K562 (cell line): Measurements from ENCODE around the gene OGDH. TPM values are rescaled to one million over a fixed set of nuclear protein-coding genes. Genes with fewer than 3 reads are reported as not detected.
A peak's percentile ranks its signal among the peaks of the same experiment; 100 is the strongest.

ENCODE experiments used
- ATAC-seq: fragments of 200-7000 bp; cut with Tn5 transposase; 3 replicates; pipeline ENCODE4 v1.9.1; 2020; ENCODE audit warnings: moderate library complexity
- BruUV-seq: library from RNA; stranded (reverse); fragments of 400-500 nt; replicated peaks from 2 replicates; lab custom pipeline; 2021; lab: Mats Ljungman, UMichigan
- CTCF ChIA-PET: fragments of 300-600 bp; formaldehyde crosslinking; extraction: SDS; loops from one replicate; lab custom pipeline; 2021; ENCODE audit warnings: low intra/inter-chr PET ratio; lab: Yijun Ruan, JAX
- POLR2A ChIA-PET: fragments of 300-600, 350-650 bp; sonication (Branson Sonifier 250); formaldehyde crosslinking; extraction: SDS; loops from one replicate; lab custom pipeline; 2021; ENCODE audit warnings: antibody characterized with exemption, inconsistent platforms; lab: Yijun Ruan, JAX
- DNase-seq, 4 experiments: peaks; one replicate each; pipeline versions ENCODE4 v3.0.0 to v3.0.0-alpha.2; 2011 to 2018; ENCODE audit warnings: low spot score in 3 of 4, mixed read lengths in 3 of 4; ENCODE audit errors: extremely low read depth in 1 of 4
- FAIRE-seq: peaks from 2 replicates; lab custom pipeline; 2011; peaks lifted over from hg19 to GRCh38; lab: Jason Lieb, UNC
- H2AFZ ChIP-seq: 2 replicates; pipeline ENCODE4 v1.6.0; 2011; ENCODE audit warnings: low read depth, low read length, control low read depth, inconsistent platforms
- H3K27ac ChIP-seq: fragments of 200-600 bp; 3 replicates; pipeline ENCODE4 v1.8.0; 2011; ENCODE audit warnings: low read depth, mild to moderate bottlenecking, control low read depth, inconsistent platforms, low read length, moderate library complexity, mixed read lengths; ENCODE audit errors: extremely low read depth
- H3K27me3 ChIP-seq, 2 experiments: fragments of 300-600 bp in 1 of 2; 2 replicates in 1 of 2; 3 replicates in 1 of 2; pipeline versions ENCODE4 v1.6.0 to v1.8.0; 2011; ENCODE audit warnings: inconsistent platforms in 2 of 2, low read length in 2 of 2, mild to moderate bottlenecking in 1 of 2, mixed read lengths in 1 of 2, moderate library complexity in 1 of 2; ENCODE audit not compliant: control insufficient read depth in 2 of 2, insufficient read depth in 2 of 2
- H3K36me3 ChIP-seq: fragments of 300-600 bp; 3 replicates; pipeline ENCODE4 v1.8.0; 2011; ENCODE audit warnings: mild to moderate bottlenecking, low read length, inconsistent platforms; ENCODE audit not compliant: control insufficient read depth, insufficient read depth
- H3K4me1 ChIP-seq, 2 experiments: fragments of 200-600 bp in 1 of 2; replicated peaks in 1 of 2; 2 replicates in 1 of 2; 3 replicates in 1 of 2; pipeline versions ENCODE4 v1.5.1 to v1.8.0; 2011; ENCODE audit warnings: inconsistent platforms in 2 of 2, low read length in 2 of 2, mild to moderate bottlenecking in 1 of 2, mixed read lengths in 1 of 2, moderate library complexity in 1 of 2; ENCODE audit not compliant: control insufficient read depth in 2 of 2, insufficient read depth in 2 of 2
- H3K4me2 ChIP-seq: 2 replicates; pipeline ENCODE4 v1.6.1; 2011; ENCODE audit warnings: low read length, control low read depth, inconsistent platforms, mixed read lengths; ENCODE audit not compliant: insufficient read depth
- H3K4me3 ChIP-seq: fragments of 200-600 bp; sonication (generic), shearing (Covaris generic); 2 replicates; pipeline ENCODE4 v1.5.1; 2016; ENCODE audit warnings: control low read depth, inconsistent platforms
- H3K79me2 ChIP-seq: fragments of 200-600 bp; 3 replicates; pipeline ENCODE4 v1.8.0; 2011; ENCODE audit warnings: low read length, inconsistent platforms; ENCODE audit not compliant: control insufficient read depth, insufficient read depth
- H3K9ac ChIP-seq, 2 experiments: 2 replicates each; pipeline versions ENCODE4 v1.6.0 to v1.6.1; 2011; ENCODE audit warnings: low read depth in 2 of 2, low read length in 2 of 2, control low read depth in 1 of 2, inconsistent platforms in 1 of 2, mild to moderate bottlenecking in 1 of 2, mixed read lengths in 1 of 2; ENCODE audit not compliant: insufficient read depth in 1 of 2
- H3K9me1 ChIP-seq: one replicate; pipeline ENCODE4 v1.6.0; 2011; ENCODE audit warnings: inconsistent platforms, mild to moderate bottlenecking, low read length, moderate library complexity; ENCODE audit not compliant: control insufficient read depth, insufficient read depth
- H3K9me3 ChIP-seq: replicated peaks from 2 replicates; pipeline ENCODE4 v1.5.1; 2011; ENCODE audit warnings: low read depth, low read length, inconsistent platforms; ENCODE audit not compliant: control insufficient read depth, insufficient read depth
- H4K20me1 ChIP-seq: replicated peaks from 2 replicates; pipeline ENCODE4 v1.6.1; 2011; ENCODE audit warnings: low read length, inconsistent platforms, mixed read lengths; ENCODE audit not compliant: control insufficient read depth, insufficient read depth
- ATF3 ChIP-seq, 2 experiments: fragments of 450-650 bp in 1 of 2; sonication (generic) in 1 of 2; formaldehyde crosslinking in 1 of 2; IDR thresholded peaks in 1 of 2; conservative IDR thresholded peaks in 1 of 2; 2 replicates each; pipeline versions ENCODE4 v1.6.1 to v1.8.1; 2016 to 2023; ENCODE audit warnings: mild to moderate bottlenecking in 2 of 2, moderate library complexity in 2 of 2, inconsistent platforms in 1 of 2, missing genetic modification reagents in 1 of 2
- ATF7 ChIP-seq: fragments of 450-650 bp; IDR thresholded peaks from 2 replicates; pipeline ENCODE4 v1.7.1; 2014; ENCODE audit warnings: mild to moderate bottlenecking, moderate library complexity
- CBFA2T3 ChIP-seq: fragments of 450-650 bp; IDR thresholded peaks from 2 replicates; pipeline ENCODE4 v1.6.1; 2017
- CHD2 ChIP-seq: IDR thresholded peaks from 2 replicates; pipeline ENCODE4 v1.6.1; 2011; ENCODE audit warnings: low read depth, low read length
- CTCF ChIP-seq, 3 experiments: IDR thresholded peaks in 2 of 3; conservative IDR thresholded peaks in 1 of 3; 2 replicates each; pipeline ENCODE4 v1.5.1; 2011 to 2012; ENCODE audit warnings: low read length in 3 of 3, mild to moderate bottlenecking in 3 of 3, control low read depth in 2 of 3, improper control_type of control experiment in 1 of 3, inconsistent platforms in 1 of 3, low read depth in 1 of 3, mixed read lengths in 1 of 3, moderate library complexity in 1 of 3; ENCODE audit not compliant: insufficient read depth in 2 of 3
- CXXC5 ChIP-seq: fragments of 250-450 bp; sonication (Bioruptor Pico); IDR thresholded peaks from 2 replicates; pipeline ENCODE4 v1.8.0; 2022; ENCODE audit warnings: inconsistent platforms, mild to moderate bottlenecking, moderate library complexity
- FOXJ2 ChIP-seq: fragments of 200-800 bp; sonication (Bioruptor generic); IDR thresholded peaks from 2 replicates; pipeline ENCODE4 v1.6.1; 2016; ENCODE audit warnings: missing genetic modification characterization, missing compliant biosample characterization
- FOXM1 ChIP-seq, 2 experiments: fragments of 450-650 bp in 1 of 2; sonication (generic) in 1 of 2; formaldehyde crosslinking in 1 of 2; IDR thresholded peaks; 2 replicates each; pipeline versions ENCODE4 v1.6.1 to v1.9.0; 2017 to 2022; ENCODE audit warnings: low read depth in 2 of 2, mild to moderate bottlenecking in 2 of 2, missing genetic modification reagents in 1 of 2, moderate library complexity in 1 of 2
- GATAD2A ChIP-seq: fragments of 450-650 bp; IDR thresholded peaks from 2 replicates; pipeline ENCODE4 v1.6.1; 2017
- MTA3 ChIP-seq: fragments of 450-650 bp; formaldehyde crosslinking; IDR thresholded peaks from 2 replicates; pipeline ENCODE4 v1.6.1; 2017; ENCODE audit warnings: mild to moderate bottlenecking, borderline replicate concordance
- MYNN ChIP-seq, 2 experiments: sonication (generic); formaldehyde crosslinking in 1 of 2; IDR thresholded peaks; 2 replicates each; pipeline versions ENCODE4 v1.5.0 to v1.6.1; 2016 to 2020; ENCODE audit warnings: antibody characterized with exemption in 1 of 2, missing genetic modification reagents in 1 of 2
- RBFOX2 ChIP-seq: fragments of 200-400 bp; formaldehyde crosslinking; IDR thresholded peaks from 2 replicates; pipeline ENCODE4 v1.6.1; 2017; ENCODE audit warnings: low read depth, mild to moderate bottlenecking, low read length, moderate library complexity
- SMC3 ChIP-seq: conservative IDR thresholded peaks from 2 replicates; pipeline ENCODE4 v1.6.1; 2011; ENCODE audit warnings: low read depth, low read length, improper control_type of control experiment; ENCODE audit not compliant: insufficient read depth
- SPI1 ChIP-seq: IDR thresholded peaks from 2 replicates; pipeline ENCODE4 v1.6.1; 2011; ENCODE audit warnings: low read depth, low read length, control low read depth, borderline replicate concordance
- ZNF561 ChIP-seq: fragments of 450-650 bp; formaldehyde crosslinking; conservative IDR thresholded peaks from 2 replicates; pipeline ENCODE4 v1.4.0; 2020; ENCODE audit warnings: mild to moderate bottlenecking, moderate library complexity
- ZNF639 ChIP-seq, 2 experiments: fragments of 200-800 bp in 1 of 2; sonication (Bioruptor generic) in 1 of 2; sonication (generic) in 1 of 2; formaldehyde crosslinking in 1 of 2; IDR thresholded peaks in 1 of 2; conservative IDR thresholded peaks in 1 of 2; 2 replicates each; pipeline versions ENCODE4 v1.5.0 to v1.6.1; 2016 to 2020; ENCODE audit warnings: missing compliant biosample characterization in 1 of 2, missing genetic modification characterization in 1 of 2, missing genetic modification reagents in 1 of 2
- WGBS: fragments of 100-300 bp; shearing (Covaris generic); methylation state at CpG from one replicate; pipeline ENCODE4 v1.1.6; 2016; ENCODE audit warnings: low coverage, mixed read lengths; ENCODE audit not compliant: insufficient coverage; ENCODE audit errors: missing lambda C conversion rate; 5-methylcytosine and 5-hydroxymethylcytosine counted together
- in situ Hi-C: fragments of 300-500 bp; cut with MboI; formaldehyde crosslinking; loops from 4 replicates; pipeline ENCODE4 v1.15.0; 2018; ENCODE audit warnings: inconsistent platforms, mixed read lengths
- intact Hi-C: fragments of 100-400 bp; cut with micrococcal nuclease; formaldehyde crosslinking; loops from 2 replicates; pipeline ENCODE4 v1.14.2; 2022
- polyA plus RNA-seq, 8 experiments: library from polyadenylated mRNA; depleted of rRNA in 4 of 8; stranded (reverse) in 5 of 8; unstranded in 3 of 8; fragments of >200 nt; fragmentation: Nextera tagmentation in 2 of 8; fragmentation: Illumina TruSeq in 1 of 8; extraction: Ambion mirVana in 2 of 8; extraction: Trizol in 1 of 8; gene quantifications; 2 replicates each; pipeline versions ENCODE4 v1.2.1 to v1.2.3, GENCODE V29; 2011 to 2014; ENCODE audit warnings: inconsistent platforms in 1 of 8, missing spikeins in 1 of 8
- total RNA-seq, 7 experiments: library from RNA; depleted of rRNA in 6 of 7; stranded (reverse); fragments of >200 nt in 6 of 7; fragmentation: Illumina TruSeq in 2 of 7; extraction: Trizol in 2 of 7; gene quantifications; 2 replicates each; pipeline versions ENCODE4 v1.2.1 to v1.2.3, GENCODE V29; 2011 to 2021; ENCODE audit warnings: low replicate concordance in 1 of 7

OGDH gene
- total and polyA plus RNA-seq, 9 of the 15 experiments (the other 6 are each of a cell fraction or from before 2014, with no cell fraction given), result 3.1 to 80.3 (median 23.5) TPM

- Histone ChIP-seq H3K27me3 (no peaks in the 10 kb centered on the region), H3K4me2 (peak overlapping the region; percentile 55), H3K9ac (peak overlapping the region; percentile 51 to 78), H3K9me3 (no peaks in the 10 kb centered on the region), H3K4me3 (no peak overlapping the region), H3K36me3 (peaks cover 68% of the 10 kb centered on the region), H3K27ac (peak overlapping the region; percentile 86), H3K9me1 (peaks cover 10% of the 10 kb centered on the region), H4K20me1 (peaks cover 21% of the 10 kb centered on the region), H3K4me1 (peaks cover 51 to 54% of the 10 kb centered on the region in 2 experiments; a peak in 4 of 5 replicates), H2AFZ (no peak overlapping the region), H3K79me2 (peaks cover 23% of the 10 kb centered on the region)
- BruUV-seq, result no TSS peak
- POLR2A ChIA-PET, result interaction anchor here (0.7 to 3.8 kb wide), 14 partner anchors 9 to 534 kb away, joined by 3 to 38 read pairs (median 4); partner anchors contain the start of genes DDX56, NUDCD3 and TMED4
- FAIRE-seq (no peak), DNase-seq (peak; percentile 59 to 78 (median 66)), ATAC-seq (peak; percentile 89)
- intact Hi-C loops, result loop anchor here (5.0 kb wide), 3 partner anchors 68 to 323 kb away; no protein-coding TSS in a partner anchor
- CTCF ChIA-PET, result interaction anchor here (0.6 to 1.5 kb wide), 2 partner anchors 75 to 324 kb away, joined by 3 to 7 read pairs; no protein-coding TSS in a partner anchor
- 51% methylated on average over 12 of the region's 13 CpGs for WGBS
- in situ Hi-C loops, result no loop called here
- TF ChIP-seq ATF7 (peak; percentile 11; the same call in 1 of the 2 replicates), MTA3 (peak; percentile 66; the same call in 1 of the 2 replicates), GATAD2A (no peak), FOXJ2 (no peak), SPI1 (no peak), SMC3 (peak; percentile 70), MYNN (IDR thresholded peaks at IDR 0.05) (0 out of 2 replicates have a peak, but pooled peaks have one; percentile 13), MYNN (CRISPR knock-in tag; IDR thresholded peaks at IDR 0.05) (no peak), FOXM1 (IDR thresholded peaks at IDR 0.05; ENCODE audit: low read depth) (no peak), FOXM1 (CRISPR knock-in tag; IDR thresholded peaks at IDR 0.05; ENCODE audit: low read depth) (no peak), CHD2 (0 out of 2 replicates have a peak, but pooled peaks have one; percentile 23), ZNF639 (CRISPR knock-in tag; conservative IDR thresholded peaks at IDR 0.05 in 1 of 2, IDR thresholded peaks at IDR 0.05 in 1 of 2) (no peak), RBFOX2 (peak; percentile 47; the same call in 1 of the 2 replicates), CXXC5 (CRISPR knock-in tag) (no peak), ATF3 (IDR thresholded peaks at IDR 0.05) (no peak), ATF3 (CRISPR knock-in tag; conservative IDR thresholded peaks at IDR 0.05) (peak; percentile 52; the same call in 1 of the 2 replicates), CTCF (IDR thresholded peaks at IDR 0.05 in 2 of 3, conservative IDR thresholded peaks at IDR 0.05 in 1 of 3; ENCODE audit: insufficient read depth in 2 of 3, low read depth in 1 of 3, low read length in 3 of 3) (peak; percentile 86 to 97 (median 91)), CBFA2T3 (0 out of 2 replicates have a peak, but pooled peaks have one; percentile 15), ZNF561 (CRISPR knock-in tag) (no peak)
Measured at GRCh38 chr7:44565097-44565794, 41.2 kb upstream of the OGDH start.
